ENCODE results near the gene RALGAPA2.

Gene RALGAPA2

DNA sequence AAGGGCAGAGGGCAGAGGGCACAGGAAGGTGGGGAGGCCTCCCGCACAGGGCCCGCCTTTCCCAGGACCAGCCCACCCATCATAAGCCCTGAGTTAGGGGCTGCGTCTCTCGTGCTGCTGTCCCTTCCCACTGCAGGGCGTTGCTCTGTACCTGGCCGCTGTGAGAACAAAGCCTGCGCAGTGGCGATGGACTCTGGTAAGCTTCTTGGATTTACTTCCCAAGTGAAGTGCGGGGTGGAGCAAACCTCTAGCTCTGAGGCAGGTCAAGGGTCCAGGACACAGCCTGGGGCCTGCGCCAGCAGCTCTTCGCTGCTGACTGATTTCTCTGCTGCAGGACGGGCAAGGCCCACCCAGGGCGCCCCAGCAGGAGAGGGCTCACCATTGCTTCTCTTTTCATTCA, 320.7 kb downstream of the RALGAPA2 start:
- no peak for DNase-seq

DNA sequence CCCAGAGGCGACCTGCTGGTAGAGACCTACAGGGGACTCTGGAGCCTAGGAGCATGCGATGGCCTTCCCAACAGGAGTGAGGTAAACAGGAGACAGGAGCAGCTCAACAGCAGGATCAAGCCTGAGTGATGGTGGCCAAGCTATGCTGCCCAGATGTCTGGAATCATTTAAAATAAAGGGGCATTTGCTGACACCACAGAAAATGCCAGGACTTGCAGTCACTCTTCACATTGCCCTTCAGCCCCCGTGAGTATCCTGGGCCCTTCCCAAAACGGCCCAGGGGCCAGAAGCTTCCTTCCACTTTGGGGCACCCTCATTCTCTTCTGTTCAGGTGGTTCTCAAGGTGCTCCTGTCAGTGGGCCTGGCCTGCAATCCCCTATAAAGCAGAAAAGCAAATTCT, 321.3 kb downstream of the RALGAPA2 start:
- DNase-seq: no peak

DNA sequence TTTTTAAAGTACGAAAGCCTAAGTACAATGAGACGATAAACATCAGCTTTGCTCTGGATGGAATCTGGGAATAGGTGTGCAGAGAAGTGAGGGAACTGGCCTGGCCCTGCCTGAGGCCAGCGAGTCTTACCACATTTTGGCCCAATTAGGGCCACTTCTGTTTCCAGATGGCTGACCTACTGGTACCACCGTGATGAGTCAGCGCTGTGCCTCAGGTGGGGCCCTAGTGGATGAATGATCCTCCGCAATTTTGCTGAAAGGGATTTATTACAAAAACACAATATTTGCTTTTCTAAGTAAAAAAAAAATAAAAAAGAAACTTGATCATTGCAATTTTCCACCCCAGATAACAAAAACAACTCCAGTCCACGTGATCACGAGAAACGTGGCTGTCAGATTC, 322.1 kb downstream of the RALGAPA2 start:
- no peak for DNase-seq

DNA sequence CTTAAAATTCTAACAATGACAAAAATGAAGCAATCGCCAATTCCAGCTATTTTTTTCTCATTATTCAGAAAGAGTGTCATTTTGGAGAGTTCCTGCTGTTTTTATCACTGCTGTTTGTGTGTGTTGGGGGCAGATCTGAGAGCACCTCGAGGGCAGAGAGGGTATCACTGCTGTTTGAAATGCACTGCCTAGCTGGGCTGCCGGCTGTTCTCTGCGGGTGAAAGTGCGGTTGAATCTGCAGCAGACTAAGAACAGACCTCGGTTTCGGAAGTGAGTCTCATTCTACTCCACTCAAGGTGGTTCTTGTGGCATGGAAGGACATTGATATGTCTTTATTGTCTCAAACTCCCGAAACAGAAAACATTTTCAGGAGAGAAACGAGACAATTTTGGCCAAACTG, 326.3 kb downstream of the RALGAPA2 start:
- peak in 1 of 2 experiments; percentile 21 for DNase-seq

DNA sequence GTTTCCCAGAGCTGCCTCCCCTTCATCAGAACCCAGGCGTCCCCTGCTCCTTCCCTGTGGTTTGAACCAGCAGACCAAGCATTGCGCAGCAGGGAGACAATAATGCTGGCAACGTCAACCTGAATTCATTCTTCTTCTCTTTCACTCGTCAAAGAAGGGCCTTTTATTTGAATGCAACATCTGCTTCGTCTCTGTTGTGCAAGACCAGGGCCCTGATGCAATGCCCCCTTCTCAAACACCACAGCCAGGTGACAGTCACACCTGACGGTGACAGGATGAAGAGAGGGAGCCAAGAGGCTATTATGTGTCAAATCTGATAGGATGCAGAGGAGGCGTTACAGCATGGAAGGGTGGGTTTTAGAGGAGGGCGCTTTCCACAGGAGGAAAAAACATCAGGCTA, 336.6 kb downstream of the RALGAPA2 start:
- DNase-seq: no peak

DNA sequence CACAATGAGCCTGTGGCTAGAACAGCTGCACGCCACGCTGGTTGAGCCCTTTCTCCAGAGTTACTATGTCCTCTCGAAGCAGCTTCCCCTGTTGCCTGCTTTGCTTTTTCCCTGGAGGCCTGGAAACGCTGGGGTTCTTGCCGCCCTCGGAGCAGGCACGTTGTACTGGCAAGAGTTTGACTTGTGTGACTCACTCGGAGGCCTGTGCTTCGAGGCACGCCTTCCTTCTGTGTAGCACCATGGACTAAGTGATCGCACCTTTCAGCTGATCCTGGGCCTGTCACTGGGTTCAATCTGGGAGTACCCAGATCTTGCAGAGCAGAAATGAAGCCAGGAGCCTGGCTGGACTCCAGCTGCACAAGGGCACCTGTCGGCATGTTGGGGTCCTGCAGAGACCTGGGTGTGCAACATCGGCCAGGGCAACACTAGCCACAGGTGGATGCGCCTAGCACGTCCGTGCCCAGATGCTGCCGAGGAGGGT, 339.3 kb downstream of the RALGAPA2 start:
- no peak for DNase-seq

DNA sequence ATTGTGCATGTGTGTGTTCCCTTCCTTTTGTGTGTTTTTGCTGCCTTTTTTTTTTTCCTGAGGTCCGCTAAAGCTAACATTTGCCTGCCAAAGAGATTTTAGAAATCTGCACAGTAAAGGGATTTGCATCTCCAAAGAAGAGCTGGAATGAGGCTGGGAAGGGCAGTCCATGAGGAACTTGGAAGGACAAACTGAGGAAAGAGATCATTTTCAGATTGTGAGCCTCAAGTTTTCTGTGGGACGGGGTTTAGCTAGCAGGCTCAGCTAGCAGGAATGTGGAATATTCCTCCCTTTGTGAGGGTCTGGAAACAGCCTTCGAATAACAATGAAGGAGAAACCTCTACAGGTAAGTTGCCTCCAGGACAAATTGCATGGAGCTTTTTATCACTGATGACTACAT, 340.8 kb downstream of the RALGAPA2 start:
- DNase-seq: peak in 1 of 2 experiments; percentile 19

DNA sequence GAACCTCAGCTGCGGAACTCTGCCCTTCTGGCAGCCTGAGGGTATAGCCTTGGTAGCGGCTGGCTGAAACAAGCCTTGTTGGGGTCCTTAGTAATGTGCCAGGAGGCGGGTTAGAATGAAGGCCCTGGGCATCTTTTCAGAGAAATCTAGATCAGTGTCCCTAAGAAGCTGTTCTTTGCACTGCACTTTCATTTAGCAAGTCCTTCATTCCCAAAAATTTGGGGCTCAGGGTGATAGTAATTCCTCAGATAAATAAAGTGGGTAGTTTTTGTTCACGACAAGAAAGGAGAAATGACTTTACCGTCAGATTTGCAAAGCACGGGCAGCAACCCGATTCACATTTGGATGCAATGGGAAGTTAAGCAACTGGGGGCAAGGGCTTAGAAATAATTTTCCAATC, 341.4 kb downstream of the RALGAPA2 start:
- peak in 1 of 2 experiments; percentile 36 for DNase-seq

DNA sequence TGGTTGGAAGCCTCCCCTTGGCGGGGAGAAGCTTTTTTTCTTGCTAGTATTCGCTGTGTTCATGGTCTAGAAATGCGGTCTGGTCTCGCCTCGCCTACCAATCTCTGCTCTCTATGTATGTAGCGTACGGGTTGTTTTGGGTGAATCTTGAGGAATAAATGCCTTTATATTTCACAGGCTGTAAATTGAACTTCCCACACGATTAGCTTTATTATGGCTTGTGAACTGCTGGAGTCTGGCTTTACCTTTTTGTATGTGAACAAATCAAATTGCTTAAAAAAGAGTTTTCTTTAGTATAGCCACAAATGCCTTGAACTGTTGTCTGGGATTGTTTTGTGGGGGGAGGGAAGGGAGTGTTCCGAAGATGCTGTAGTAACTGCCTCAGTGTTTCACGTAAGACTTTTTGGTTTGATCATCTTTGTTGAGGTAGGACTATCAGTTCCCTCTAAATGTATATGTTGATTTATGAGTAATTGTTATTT, 342.3 kb downstream of the RALGAPA2 start:
- no peak for DNase-seq

DNA sequence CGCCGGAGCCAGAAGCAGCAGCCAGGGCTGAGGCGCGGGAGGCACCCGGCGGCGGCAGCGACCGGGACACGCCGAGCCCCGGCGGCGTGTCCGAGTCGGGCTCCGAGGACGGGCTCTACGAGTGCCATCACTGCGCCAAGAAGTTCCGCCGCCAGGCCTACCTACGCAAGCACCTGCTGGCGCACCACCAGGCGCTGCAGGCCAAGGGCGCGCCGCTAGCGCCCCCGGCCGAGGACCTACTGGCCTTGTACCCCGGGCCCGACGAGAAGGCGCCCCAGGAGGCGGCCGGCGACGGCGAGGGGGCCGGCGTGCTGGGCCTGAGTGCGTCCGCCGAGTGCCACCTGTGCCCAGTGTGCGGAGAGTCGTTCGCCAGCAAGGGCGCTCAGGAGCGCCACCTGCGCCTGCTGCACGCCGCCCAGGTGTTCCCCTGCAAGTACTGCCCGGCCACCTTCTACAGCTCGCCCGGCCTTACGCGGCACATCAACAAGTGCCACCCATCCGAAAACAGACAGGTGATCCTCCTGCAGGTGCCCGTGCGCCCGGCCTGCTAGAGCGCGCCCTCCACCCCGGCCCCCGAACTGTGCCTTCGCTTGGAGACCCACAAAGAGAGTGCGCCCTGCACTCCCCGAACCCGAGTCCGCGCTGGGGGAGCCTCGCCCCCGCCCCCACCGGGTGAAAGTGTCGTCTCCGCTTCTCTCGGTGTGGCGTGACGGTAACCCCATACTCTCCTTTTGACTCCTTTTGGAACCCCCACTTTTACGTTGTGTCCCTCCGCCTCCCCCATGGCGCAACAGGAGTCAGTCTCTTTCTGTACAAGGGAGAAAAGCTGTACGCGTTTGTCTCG, 343.0 kb downstream of the RALGAPA2 start:
- peak; percentile 78 to 94 for DNase-seq

DNA sequence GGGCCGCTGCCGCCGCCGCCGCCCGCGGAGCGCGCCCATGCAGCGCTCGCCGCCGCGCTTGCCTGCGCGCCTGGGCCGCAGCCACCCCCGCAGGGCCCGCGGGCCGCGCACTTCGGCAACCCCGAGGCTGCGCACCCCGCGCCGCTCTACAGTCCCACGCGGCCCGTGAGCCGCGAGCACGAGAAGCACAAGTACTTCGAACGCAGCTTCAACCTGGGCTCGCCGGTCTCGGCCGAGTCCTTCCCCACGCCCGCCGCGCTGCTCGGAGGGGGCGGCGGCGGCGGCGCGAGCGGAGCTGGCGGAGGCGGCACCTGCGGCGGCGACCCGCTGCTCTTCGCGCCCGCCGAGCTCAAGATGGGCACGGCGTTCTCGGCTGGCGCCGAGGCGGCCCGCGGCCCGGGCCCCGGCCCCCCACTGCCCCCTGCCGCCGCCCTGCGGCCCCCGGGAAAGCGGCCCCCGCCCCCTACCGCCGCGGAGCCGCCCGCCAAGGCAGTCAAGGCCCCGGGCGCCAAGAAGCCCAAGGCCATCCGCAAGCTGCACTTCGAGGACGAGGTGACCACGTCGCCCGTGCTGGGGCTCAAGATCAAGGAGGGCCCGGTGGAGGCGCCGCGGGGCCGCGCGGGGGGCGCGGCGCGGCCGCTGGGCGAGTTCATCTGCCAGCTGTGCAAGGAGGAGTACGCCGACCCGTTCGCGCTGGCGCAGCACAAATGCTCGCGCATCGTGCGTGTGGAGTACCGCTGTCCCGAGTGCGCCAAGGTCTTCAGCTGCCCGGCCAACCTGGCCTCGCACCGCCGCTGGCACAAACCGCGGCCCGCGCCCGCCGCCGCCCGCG, 343.8 kb downstream of the RALGAPA2 start:
- peak; percentile 31 to 82 for DNase-seq

DNA sequence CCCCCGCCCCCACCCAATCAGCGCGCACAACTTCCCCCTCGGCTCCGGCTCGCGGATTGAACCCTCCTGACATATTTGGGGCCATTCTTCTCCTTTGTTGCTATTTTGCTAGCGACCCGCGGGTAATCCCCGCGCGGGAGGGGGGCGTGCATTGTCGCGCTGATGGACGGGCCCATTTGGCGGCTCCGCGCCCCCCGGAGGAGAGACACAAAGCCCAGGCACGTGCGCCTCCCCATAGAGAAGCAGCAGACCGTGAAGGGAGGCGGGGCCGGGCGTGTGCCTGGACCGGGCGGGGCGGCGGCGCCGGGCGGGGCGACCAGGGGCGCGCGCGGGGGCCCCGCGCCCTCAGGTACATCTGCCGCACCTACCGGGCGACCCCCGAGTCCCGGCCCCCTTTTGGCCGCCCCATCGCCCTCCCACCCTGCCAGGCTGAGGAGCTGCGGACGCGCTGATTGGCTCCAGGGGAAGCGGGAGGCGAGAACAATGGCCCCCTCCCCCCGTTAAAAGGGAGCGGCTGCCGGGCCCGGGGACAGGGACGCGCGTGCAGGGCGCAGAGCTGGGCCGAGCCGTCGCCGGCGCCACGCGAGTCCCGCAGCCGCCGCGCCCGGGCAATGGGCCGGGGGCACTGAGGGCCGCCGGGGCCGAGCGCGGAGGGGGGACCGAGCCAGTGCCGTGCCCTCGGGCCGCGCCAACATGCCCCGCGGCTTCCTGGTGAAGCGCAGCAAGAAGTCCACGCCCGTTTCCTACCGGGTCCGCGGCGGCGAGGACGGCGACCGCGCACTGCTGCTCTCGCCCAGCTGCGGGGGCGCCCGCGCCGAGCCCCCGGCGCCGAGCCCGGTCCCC, 344.6 kb downstream of the RALGAPA2 start, which contains the start of gene INSM1:
INSM1 (plus strand) TSS at position 530 of the 843 bp plus-strand sequence; CDS start at position 694, 164 bp downstream.
- peak; percentile 82 to 96 for DNase-seq

DNA sequence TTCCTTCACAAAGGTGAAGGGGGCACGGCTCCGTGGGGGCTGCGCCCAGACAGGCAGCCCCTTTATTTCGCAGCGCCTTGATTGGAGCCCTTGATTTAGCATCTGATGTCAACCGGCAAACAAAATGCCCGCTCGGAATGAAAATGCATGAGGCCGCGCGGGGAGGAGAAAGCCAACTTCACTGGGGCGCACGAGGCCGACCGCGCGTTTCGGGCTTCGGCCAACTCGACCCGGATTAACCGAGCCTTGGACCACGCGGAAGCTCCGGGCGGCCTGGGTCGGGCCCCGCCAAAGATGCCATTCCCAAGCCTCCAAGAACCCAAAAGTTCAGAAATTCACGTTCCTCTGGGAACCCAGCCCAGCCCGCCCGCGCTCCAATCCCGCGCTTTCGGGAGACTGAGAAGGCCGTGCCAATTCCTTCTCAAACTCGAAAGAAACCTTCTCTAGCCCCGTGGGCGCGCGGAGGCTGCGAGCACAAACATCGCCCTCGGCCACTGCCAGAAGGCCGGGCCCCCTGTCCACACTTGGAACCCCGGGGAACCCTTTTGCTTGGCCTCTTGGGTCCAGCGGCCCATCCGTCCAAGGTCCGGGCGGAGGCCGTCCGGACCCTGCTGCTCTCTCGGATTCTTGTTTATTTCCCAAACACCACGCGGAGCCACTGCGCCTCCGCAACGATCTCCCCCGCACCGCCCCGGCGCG, 345.4 kb downstream of the RALGAPA2 start:
- DNase-seq: peak in 1 of 2 experiments; percentile 47

DNA sequence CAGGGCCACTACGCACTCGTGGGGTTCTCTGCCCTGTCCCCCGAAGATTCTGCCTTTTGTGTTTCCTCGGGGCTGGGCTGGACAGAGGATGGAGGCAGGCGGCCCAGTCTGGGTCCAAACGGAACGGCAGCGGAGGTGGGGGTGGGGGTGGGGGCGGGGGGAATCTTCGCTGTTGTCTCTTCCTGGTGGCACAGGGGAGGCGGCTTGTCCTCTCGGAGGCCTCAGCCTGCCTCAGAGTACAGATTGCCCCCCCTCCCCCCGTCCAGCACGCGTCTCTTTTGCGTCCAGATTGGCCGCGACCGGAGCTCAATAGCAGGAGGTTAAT, 345.9 kb downstream of the RALGAPA2 start:
- DNase-seq: peak in 1 of 2 experiments; percentile 47

DNA sequence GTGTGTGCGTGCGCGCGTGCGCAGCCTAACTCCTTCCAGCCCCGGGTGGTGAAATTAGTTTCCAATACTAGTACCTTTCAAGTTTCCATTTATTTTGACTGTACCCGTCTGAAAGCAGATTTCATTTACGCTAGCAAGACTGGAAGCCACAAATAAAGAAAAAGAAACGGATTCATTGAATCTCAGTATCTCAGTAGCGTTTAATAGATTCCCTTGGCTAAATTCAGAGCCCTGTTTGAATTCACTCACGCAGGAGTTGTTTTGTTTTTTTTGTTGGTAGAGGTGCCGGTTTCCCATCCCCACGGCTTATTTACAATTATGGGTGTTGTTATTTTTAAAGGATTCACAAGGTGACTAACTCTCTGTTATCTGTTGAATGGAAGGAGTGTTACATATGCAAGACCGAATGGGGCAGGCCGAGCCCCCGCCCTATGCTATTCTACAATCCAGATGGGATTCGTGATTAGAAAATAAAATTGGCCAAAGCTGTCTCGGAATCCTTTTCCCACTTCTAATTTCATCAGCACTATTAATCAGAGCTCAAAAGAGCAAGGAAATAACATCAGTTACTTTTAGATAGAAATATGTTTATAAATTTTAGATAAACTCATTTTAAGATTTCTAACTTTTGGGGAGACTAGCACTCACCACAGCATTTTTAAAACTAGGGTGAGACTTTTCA, 346.8 kb downstream of the RALGAPA2 start:
- DNase-seq: no peak

DNA sequence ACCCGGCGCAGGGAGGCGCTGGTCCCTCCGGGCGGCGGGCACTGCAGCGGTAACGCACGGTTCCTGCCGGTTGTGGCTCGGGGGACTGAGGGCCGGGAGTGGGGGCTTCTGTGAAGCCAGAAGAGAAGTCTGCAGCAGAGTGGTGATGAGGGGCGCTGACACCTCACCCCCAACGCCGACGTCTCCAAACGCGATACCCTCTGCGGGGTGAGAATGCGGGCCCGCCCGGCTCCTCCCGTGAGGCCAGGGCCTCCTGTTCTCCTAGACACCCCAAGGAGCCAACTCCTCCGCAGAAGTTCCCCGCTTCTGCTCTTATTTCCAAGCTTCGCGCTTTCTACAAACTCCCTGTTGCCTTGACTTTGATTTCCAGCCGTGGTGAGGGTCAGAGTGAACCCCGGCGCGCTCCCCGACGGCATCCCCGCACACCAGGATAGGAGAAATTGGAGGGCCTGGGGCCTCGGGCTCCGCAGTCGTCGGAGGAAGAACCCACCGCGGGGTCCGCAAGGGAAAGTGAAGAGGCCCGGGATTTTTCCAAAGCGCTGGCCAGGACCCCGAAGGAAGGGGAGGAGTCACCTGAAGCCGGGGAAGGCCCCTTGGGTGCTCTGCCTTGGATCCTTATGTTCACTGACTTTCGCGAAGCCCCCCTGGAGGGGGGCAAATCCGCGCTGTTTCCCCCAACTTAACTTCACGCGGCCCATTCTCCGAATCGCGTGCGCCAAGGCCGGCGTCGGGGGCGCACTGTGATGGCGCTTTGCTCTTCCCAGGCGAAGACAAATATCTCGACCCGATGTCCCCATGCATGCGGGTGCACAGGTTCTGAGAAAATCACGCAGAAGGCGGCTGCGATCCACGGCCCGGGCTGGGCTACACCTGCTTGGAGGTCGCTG, 347.6 kb downstream of the RALGAPA2 start:
- no peak for DNase-seq

DNA sequence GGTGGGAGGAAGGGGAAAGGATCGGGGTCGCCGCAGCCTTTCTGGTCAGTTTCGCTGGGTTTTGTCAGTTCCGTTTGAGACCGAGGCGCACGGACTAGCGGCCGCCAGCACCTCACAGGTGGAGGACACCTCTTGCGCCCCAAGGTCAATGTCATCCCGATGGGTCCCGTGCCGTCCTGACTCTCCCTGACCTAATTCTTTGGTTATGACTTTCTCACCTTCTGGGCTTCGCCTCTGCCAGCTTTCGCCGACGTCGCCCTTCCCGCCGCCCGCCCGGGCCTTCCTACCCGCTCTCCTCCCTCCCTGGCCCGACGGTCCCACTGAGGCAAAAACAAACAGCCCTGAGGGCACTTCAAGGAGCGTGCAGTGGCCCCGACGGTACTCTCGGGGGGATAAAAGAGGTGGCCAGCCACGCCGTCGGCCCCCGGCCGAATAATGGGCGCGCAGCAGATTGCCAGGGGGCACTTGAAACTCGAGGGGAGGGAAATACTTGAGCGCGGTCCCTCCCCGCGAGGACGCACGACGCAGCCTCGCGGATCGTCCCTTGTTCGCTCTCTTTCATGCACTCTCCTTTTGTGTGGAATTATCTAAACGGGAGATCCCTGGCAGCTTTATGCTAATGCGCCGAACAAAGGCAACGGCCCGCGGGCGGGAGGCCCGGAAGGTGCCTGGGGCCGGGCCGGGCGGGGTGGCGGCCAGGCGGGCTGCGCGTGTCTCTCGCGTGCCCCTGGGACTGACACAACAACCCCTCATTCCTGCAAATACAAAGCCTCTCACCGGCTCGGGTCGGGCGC, 348.4 kb downstream of the RALGAPA2 start:
- peak; percentile 76 to 95 for DNase-seq

DNA sequence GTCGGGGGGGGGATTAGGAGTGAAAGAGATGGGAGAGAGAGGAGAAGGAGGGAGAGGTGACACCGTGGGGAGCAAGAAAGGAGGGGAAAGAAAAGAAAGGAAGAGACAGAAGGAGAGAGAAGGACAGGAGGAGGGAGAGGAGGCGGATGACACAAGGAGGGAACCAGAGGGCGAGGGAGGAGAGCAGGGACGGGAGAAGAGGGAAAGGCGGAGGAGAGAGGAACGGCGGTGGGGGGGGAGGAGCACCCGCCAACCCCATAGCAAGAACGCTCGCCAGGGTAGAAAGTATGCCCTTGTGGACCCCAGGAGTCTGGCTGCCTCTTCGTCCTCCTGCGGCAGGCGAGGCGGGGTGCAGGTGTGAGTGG, 349.0 kb downstream of the RALGAPA2 start:
- peak; percentile 64 to 71 for DNase-seq

DNA sequence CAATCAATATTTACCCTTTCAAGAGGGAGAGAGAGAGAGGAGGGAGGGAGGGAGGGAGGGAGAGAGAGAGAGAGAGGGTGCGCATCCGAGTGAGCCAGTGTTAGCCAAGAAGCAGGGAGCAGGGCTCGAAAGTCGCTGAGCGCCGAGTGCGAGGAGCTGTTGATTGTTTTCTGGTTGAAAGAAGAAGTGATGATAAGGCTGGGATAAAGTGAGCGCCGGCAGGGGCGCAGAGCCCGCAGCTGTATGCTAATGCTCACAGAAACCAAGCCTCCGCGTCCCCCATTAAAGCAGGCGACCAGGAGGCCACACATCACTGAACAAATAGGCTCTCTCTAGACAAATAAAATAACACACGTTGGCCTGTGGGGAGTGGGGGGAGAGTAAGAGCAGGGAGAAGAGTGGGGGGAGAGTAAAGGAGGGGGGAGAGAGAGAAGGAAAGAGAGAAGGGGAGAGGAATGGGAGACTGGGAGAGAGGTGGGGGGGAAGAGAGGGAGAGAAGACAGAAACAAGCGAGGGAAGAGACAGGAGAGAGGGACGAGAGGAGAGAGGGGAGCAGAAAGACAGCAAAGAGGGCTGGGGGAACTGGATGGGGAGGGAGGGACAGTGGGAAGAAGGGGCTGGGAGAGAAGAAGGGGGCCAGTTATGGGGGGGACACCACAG, 349.5 kb downstream of the RALGAPA2 start:
- DNase-seq: peak; percentile 98 to 99
